ENCODE results near the gene CASZ1.

DNA sequence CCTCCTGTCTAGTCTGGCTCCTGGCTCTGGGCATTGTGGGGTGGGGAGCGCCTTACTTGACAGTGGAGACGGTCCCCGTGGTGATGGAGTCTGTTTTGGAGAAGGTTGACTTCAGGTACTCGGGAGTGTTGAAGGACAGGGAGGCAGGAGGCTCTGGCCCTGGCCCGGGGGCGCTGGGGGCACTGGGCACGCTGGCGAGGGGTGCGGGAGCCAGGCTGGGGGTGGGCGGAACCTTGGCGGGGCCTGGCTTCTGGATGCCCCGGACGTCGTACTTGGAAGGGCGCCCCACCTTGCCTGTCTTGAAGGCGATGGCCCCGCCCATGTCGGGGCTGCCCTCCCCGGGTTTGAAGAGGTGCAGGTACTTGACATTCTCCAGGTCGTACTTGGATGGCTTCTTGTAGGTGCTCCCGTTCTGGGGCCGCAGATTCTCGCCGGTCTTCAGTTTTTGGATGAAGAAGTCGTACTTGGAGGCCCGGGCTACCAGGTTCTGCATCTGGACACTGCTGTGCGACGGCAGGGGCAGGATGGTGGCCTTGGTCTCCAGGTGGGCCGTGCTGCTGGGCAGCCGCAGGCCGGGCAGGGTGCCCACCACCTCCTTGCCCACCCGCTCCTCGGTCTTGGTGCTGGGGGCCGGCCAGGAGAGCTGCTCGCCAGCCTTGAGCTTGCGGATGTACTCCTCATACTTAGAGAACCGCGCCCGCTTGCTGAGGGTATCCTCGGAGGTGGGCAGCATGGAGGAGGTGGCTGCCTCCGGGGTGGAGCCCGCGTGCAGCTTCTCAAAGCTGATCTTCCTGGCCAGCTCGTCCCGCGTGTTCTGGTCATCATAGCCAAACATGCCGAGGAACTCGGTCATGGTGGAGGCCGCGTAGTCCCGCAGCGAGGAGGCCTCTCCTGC is 136.6 kb downstream of the CASZ1 start:
- no peak for TF ChIP-seq CTCF (IDR thresholded peaks at IDR 0.05)
- no peak for TF ChIP-seq EP300 (IDR thresholded peaks at IDR 0.05)
- TF ChIP-seq POLR2AphosphoS5 (IDR thresholded peaks at IDR 0.05) = no peak
- no peak for TF ChIP-seq POLR2A (IDR thresholded peaks at IDR 0.05)
